GM21825 (cell line): Measurements from ENCODE around the gene MAPK11.

Source experiments
- ATAC-seq: cut with Tn5 transposase; IDR thresholded peaks from one replicate; pipeline ENCODE4 v1.9.1; 2021; ENCODE audit warnings: mild to moderate bottlenecking, moderate library complexity; ENCODE audit not compliant: unreplicated experiment

Gene MAPK11

GRCh38 chr22:50227579-50228215 is 42.5 kb downstream of the MAPK11 start:
- no peak for ATAC-seq

DNA sequence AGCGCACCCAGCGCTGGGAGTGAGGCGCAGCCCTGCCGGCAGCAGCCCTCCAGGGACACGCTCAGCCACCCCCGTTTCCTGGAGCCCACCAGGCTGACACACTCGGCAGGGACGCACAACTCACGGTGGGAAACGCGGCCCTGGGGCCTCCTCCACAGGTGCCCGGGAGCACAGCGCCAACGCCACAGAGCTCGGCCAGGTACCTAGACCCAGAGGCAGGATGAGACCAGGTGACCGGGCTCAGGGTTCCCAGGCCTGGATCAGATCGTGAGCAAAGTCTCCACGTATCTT is 43.4 kb downstream of the MAPK11 start:
- ATAC-seq: no peak

GRCh38 chr22:50226063-50226874 is 43.9 kb downstream of the MAPK11 start:
- no peak for ATAC-seq

DNA sequence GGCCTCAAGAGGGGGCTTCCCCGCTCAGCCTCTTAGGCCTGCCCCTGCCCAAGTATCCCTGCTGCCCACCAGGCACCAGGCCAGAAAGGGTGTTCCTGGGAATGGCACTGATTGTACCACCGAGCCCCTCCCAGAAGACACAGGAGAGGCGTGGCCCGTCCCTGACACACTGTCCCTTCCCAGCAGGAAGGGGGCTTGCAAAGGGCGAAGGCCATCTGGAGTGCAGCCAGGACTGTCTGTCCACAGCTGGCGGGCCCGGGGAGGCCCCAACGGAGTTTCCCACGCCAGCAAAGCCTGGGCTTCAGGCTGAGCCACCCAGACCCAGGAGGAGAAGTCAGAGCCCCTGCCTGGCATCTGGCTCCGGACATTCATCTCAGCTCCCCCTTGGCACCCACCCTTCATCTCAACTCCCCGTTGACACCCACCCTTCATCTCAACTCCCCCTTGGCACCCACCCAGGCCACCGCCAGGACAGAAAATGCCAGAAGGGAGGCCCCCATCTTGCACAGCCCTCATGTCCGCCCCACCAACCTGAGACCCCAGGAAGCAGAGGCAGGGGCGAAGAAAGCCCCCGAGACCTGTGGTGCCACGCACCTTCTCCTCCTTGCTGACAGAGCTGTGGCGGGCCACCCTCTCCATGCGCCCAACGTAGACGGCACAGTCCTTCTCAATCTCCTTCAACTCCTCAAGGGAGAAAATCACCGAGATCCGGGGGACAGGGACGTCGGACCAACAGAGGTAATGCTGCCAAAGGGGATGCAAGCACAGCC is 44.8 kb downstream of the MAPK11 start:
- no peak for ATAC-seq

DNA sequence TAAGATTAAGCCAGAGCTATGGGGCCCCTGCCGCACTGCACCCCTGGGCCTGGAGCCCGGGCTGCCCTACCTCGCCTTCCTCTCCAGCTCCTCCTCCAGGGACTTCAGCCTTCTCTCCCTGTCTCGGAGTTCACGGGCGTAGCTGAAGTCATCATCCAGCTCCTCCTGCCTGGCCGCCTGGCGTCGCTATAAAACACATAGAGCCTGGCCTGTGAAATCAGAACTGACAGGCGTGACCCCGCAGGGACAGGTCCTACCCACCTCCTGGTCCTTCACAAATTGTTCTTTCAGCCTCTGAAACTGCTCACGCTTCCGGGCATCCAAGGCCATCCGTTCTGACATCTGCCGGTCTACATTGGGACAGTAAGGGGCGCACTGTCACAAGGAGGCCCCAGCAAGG is 46.1 kb downstream of the MAPK11 start:
- ATAC-seq: no peak

DNA sequence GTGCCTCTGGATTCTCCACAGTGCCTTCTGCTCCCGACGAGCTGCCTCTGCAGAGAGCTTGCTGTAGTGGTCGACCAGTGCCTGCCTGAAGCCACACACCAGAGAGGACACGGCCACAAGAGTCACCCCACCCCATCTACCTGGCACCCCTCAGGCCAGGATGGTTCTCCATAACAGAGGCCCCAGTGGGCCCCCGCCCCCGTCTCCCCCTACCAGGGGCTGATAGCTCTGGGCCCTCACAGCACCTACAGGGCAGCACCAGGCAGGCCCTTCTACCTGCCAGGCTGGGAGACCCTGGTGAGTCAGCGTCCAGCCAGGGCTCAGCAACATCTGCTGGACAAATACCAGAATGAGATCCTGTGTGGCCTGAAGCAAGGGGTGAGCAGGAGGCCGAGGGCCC is 47.7 kb downstream of the MAPK11 start:
- ATAC-seq: no peak

DNA sequence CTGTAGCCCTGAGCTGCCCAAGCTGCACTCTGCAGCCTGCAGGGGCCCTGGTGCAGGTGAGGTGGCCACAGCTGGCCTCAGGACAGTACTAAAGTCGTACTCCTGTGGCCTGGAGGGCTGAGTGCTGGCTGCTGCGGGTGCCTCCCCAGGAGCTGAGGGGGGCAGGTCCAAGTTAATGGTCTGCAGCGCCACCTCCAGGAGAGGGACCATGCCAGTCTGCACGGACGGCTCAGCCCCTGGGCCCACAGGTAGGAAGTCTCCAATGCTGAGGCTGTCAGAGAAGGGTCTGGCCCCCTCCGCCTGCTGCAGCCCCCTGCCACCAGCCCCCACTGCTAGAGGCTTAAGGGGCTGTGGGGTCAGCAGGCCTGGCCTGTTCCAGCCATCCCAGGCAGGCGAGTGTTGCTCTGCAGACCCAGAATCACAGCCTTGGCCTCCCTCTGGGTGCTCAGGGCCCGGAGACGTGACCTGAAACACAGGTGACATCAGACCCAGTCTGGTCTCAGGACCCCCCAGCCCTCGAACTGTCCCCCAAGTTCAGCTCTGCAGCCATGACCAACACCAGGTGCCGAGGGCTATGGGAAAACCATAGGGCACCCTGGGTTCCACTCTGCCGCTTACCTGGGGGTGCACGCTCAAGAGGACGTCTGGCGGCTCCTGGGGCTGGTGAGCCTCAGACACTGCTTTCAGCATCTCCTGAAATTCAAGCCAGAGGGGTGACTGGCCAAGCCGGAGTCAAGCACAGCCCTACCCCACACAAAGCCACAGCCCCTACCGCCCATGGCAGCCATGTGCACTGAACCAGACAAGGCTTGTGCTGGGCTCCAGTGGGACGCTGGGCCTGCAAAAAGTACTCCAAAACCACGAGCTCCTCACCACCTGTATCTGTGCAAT is 48.5 kb downstream of the MAPK11 start:
- ATAC-seq: no peak

- ATAC-seq: no peak
Observed at GRCh38 chr22:50220603-50221409, 49.4 kb downstream of the MAPK11 start.

DNA sequence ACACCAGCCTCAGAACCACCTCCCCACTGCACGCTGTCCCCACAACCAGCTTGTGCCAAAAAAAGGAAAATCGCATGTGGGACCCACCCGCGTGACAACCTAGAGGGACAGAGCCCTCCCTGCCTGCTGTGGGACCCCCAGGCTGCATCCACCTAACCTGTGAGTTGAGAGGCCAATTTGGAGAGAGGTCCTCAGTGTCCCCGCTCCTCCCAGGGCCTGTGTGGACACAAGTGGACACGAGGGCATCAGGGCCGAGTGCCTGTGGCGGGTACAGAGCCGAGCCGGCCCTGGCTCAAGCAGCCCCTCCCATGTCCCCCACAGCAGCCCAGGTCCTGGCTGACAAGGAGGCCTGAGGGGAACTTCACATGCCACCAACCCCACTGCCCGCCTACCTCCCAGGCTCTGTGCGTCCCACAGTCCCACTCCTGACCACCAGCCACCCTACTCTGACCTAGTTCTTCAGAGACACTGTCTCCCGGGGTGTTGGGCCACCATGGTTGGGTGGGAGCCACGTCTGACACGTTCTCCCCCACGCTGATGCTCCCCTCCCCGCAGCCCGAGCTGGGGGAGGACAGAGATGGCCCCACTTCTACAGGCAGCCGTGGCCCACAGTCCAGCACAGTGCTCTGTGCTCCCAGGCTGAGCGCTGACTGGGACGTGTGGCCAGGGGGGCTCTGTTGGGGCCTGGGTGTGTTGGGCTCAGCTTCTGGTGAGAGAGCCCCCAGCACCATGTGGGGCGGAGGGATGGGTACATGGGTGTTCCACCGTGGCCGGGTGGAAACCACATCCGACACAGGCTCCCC is 50.2 kb downstream of the MAPK11 start:
- ATAC-seq: no peak

GRCh38 chr22:50218996-50219727 is 51.0 kb downstream of the MAPK11 start:
- ATAC-seq: no peak

DNA sequence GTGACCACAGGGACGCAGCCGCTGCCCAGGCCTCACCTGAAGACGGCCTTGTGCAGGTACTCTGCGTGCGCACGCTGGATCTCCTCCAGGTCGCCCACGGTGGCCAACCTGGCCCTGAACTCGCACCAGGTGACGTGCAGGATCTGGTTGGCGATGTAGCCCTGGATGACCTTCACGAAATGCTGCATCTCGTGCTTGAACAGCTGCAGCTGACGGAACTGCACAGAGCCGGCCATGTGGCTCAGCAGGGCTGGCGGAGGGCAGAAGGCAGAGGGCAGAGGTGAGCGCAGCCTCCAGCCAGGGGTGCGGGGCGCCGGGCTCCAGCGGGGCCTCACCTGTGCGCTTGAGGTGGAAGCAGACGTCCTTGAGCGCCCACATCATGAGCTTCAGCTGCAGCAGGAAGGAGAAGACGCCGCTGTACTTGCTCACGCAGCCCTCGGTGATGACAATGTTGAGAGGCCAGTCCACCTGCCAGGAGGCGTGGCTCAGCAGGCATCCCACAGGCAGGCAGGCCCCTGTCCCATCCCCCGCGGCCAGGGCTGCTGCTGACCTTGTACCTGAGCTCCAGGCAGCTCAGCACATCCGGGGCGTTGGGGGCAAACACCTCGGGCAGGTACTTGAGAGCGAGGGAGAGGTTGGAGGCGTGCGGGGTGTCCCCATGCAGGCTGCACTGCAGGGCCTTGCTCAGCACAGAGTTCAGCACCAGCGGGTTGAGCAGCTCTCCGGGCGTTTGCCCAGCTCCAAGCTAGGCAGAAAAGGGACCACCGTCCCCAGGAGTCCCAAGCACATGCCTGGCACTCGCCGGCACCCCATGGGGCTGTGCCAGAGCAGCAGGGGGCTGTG is 51.8 kb downstream of the MAPK11 start:
- no peak for ATAC-seq

DNA sequence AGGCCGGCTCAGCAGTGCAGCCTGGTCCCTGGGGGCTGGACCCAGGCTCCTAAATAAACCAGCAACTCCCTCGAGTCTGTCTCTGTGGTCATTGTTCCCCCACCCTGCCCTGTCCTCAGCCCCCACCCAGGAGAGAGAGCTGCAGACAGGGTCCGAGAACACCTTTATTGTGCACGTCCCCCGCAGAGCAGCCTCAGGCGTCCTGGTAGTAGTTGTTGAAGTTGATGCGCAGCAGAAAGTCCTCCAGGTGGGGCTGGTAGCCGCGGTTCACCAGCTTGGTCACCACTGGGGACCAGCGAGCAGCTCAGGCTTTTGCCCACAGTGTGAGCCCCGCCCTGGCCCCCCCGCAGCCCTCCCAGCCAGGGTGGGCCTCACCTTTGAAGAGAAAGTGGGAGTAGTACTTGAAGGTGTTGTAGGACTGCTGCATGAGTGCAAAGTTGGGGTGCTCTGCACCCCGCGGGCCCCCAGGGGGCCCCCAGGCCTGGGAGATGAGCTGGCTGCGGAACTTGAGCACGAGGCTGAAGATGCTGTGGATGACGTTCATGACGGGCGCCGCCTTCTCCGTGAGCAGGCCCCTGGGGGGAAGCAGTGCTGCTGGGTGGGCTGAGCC is 52.5 kb downstream of the MAPK11 start:
- ATAC-seq: no peak

DNA sequence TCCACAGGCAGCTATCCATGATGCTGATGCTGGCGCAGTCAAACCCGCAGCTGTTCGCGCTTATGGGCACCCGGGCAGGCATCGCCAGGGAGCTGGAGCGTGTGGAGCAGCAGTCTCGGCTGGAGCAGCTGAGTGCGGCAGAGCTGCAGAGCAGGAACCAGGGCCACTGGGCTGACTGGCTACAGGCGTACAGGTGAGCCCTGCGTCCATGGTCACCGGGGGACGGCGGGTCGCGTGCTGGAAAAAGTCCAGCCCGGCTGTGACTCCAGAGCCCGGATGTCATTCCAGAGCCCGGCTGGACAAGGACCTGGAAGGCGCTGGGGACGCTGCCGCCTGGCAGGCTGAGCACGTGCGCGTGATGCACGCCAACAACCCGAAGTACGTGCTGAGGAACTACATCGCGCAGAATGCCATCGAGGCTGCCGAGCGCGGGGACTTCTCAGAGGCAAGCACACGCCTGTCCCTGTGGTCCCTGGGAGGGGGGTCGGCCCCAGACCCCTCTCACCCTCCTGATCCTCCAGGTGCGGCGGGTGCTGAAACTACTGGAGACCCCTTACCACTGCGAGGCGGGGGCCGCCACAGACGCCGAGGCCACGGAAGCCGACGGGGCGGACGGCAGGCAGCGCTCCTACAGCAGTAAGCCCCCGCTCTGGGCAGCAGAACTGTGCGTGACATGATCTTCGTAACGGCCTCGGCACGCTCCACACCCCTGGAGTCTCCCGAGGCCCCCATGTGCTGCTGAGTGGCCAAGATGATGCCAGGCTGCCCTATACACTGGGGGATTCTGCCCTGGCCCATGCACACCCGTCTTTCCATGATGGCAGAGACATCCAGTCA is 53.3 kb downstream of the MAPK11 start:
- ATAC-seq: no peak

- no peak for ATAC-seq
Observed at GRCh38 chr22:50216055-50216683, 54.0 kb downstream of the MAPK11 start.

DNA sequence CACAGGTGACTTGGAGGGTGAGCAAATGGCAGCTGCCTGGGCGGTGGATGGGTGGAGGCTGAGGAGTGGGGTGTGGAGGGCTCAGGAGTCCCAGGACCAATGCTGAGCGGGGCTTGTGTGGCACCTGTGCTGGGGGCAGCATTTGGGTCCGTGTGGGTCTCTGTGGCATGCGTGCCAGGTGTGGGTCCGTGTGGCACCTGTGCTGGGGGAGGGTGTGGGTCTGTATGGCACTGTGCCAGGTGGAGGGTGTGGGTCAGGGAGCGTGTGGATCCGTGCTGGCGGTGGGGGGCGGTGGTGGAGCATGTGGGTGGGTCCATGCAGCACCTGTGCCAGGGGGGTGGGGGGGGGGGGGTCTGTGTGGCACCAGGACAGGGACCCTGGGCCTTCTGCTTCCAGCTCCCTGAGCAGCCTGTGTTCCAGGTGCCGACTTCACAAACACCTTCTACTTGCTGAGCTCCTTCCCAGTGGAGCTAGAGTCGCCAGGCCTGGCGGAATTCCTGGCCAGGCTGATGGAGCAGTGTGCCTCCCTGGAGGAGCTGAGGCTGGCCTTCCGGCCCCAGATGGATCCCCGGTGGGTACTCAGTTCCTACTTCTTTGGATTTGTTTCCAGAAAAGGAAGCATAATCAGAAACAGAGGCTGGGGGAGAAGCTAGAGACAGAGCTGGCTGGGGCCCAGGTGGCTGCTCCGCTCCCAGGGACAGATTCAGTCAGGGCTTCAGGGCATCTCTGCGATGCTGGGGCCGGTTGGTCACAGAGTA is 54.7 kb downstream of the MAPK11 start:
- no peak for ATAC-seq
